ENCODE results near the gene ASIP. TPM values are rescaled to one million over a fixed set of nuclear protein-coding genes. Genes with fewer than 3 reads are reported as not detected.
A peak's percentile ranks its signal among the peaks of the same experiment; 100 is the strongest.

Gene ASIP
- total and polyA plus RNA-seq, 2 of the 13 experiments (the other 11 are each of a cell fraction or from before 2014, with no cell fraction given) = not detected

DNA sequence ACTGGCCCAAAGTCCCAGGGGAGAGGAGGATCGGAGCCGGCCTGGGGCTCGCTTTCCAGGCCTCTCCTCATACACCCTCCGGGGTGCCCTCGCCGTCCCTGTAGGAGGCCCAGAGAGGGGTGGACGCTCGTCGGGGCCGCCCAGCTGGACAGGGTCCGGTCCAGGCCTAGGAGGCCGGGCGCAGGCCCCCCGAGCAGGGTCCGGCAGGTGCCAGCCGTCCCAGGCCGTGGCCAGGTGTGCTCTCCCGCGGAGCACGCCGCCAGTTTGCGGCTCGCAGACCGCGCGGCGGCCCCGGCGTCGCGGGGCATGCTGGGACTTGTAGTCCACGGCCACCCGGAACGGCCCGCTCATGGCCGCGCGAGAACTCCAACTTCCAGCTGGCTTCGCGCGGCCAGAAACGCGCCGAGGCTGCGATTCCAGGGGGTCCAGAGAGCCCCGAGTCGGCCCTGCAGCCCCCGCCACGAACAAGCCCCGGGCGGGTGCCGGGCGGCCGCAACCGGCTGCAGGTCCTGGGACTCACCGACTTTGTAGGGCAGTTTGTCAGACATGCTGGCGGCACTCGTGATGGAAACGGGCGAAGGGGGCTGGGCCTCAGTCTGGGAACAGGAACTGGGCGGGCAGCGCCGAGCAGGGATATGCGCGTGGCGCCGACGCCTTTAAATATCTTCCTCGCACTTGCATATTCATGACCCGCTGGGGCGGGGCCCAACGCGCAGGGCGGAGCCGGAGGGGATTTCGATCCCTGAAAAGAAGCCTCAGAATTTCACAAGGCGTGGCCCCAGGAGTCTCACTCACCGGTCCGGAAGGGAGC, 61.7 kb downstream of the ASIP start, which contains the start of gene AHCY (continued):
- TF ChIP-seq TAF15 (IDR thresholded peaks at IDR 0.05; ENCODE audit: low read depth, low read length, poor library complexity, severe bottlenecking) (peak; percentile 93), ZBTB38 (CRISPR knock-in tag; IDR thresholded peaks at IDR 0.05) (peak; percentile 74), JARID2 (CRISPR knock-in tag; IDR thresholded peaks at IDR 0.05; ENCODE audit: insufficient replicate concordance) (peak; percentile 77), ZC3H13 (CRISPR knock-in tag; IDR thresholded peaks at IDR 0.05) (no peak), KLF9 (CRISPR knock-in tag; IDR thresholded peaks at IDR 0.05; ENCODE audit: low read depth) (peak; percentile 97; the same call in 1 of the 2 replicates), CSRNP1 (CRISPR knock-in tag; IDR thresholded peaks at IDR 0.05) (peak; percentile 94; the same call in 1 of the 2 replicates), ZNF543 (CRISPR knock-in tag; IDR thresholded peaks at IDR 0.05) (peak; percentile 68; the same call in 1 of the 2 replicates), SP4 (CRISPR knock-in tag; IDR thresholded peaks at IDR 0.05) (peak; percentile 78; the same call in 1 of the 2 replicates), MEIS2 (CRISPR knock-in tag; IDR thresholded peaks at IDR 0.05) (peak; percentile 81), RARG (CRISPR knock-in tag; IDR thresholded peaks at IDR 0.05; ENCODE audit: low read depth) (no peak), SAP130 (CRISPR knock-in tag; IDR thresholded peaks at IDR 0.05; ENCODE audit: low read depth) (peak; percentile 99), POLR2G (IDR thresholded peaks at IDR 0.05; ENCODE audit: low read depth, low read length) (peak; percentile 98), TBX3 (IDR thresholded peaks at IDR 0.05; ENCODE audit: borderline replicate concordance) (no peak; the same call in 1 of the 2 replicates), ZNF576 (CRISPR knock-in tag; IDR thresholded peaks at IDR 0.05) (peak; percentile 66; the same call in 1 of the 2 replicates), ZNF142 (CRISPR knock-in tag; IDR thresholded peaks at IDR 0.05) (peak; percentile 95)
- TF ChIP-seq, protein P1, sequence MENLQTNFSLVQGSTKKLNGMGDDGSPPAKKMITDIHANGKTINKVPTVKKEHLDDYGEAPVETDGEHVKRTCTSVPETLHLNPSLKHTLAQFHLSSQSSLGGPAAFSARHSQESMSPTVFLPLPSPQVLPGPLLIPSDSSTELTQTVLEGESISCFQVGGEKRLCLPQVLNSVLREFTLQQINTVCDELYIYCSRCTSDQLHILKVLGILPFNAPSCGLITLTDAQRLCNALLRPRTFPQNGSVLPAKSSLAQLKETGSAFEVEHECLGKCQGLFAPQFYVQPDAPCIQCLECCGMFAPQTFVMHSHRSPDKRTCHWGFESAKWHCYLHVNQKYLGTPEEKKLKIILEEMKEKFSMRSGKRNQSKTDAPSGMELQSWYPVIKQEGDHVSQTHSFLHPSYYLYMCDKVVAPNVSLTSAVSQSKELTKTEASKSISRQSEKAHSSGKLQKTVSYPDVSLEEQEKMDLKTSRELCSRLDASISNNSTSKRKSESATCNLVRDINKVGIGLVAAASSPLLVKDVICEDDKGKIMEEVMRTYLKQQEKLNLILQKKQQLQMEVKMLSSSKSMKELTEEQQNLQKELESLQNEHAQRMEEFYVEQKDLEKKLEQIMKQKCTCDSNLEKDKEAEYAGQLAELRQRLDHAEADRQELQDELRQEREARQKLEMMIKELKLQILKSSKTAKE (CRISPR knock-in tag; IDR thresholded peaks at IDR 0.05; ENCODE audit: borderline replicate concordance) = no peak

All from HepG2 (cell line).